ENCODE data around the gene METTL1.

DNA sequence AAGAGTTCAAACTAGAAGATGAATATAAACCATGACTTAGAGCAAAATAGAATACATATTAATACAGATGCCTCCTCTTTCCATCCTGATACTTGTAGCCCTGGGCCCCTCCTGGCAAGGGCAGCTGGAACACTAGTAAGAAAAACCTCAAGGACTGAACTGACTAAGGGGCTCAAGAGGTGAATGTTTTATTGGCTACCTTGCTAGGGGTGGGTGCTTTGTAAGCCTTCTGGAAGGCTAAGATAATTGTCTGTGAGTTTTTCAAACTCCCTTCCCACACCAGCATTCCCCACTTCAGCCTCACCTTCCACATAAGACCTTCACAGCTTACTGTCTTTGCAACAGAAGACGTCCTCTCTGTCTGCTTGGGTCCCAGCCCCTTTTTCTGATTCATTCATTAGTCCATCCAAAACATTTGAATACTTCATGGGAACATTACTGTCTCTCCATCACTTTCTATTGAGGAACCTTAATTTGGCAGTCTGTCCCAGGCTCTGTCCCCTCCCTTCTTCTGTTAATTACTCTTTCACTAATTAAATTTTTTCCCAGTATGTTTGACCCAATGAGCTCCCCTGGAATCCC, 18.1 kb downstream of the METTL1 start:
- no peak for TF ChIP-seq CTCF (IDR thresholded peaks at IDR 0.05)
- TF ChIP-seq EZH2 (IDR thresholded peaks at IDR 0.05; ENCODE audit: borderline replicate concordance, insufficient read depth, low read depth, low read length, poor library complexity, severe bottlenecking): no peak
